ENCODE measurements around the gene CLHC1.

The CLHC1 gene

GRCh38 chr2:55169359-55169758 is 62.7 kb downstream of the CLHC1 start:
- DNase-seq (ENCODE audit: low spot score), result no peak

GRCh38 chr2:55168221-55169154 is 63.6 kb downstream of the CLHC1 start:
- peak; percentile 67 for DNase-seq (ENCODE audit: low spot score)

GRCh38 chr2:55165626-55166025 is 66.5 kb downstream of the CLHC1 start:
- peak; percentile 78 for DNase-seq (ENCODE audit: low spot score)

- no peak for DNase-seq (ENCODE audit: low spot score)
These were observed 67.3 kb downstream of the CLHC1 start for GRCh38 chr2:55164534-55165480.

GRCh38 chr2:55163941-55164390 is 68.1 kb downstream of the CLHC1 start:
- DNase-seq (ENCODE audit: low spot score), result no peak

- DNase-seq (ENCODE audit: low spot score), result peak; percentile 81
These were observed 68.8 kb downstream of the CLHC1 start for GRCh38 chr2:55163274-55163721.

- DNase-seq (ENCODE audit: low spot score), result no peak
These were observed 69.6 kb downstream of the CLHC1 start for GRCh38 chr2:55162284-55163006.

GRCh38 chr2:55161295-55162210 is 70.5 kb downstream of the CLHC1 start:
- DNase-seq (ENCODE audit: low spot score), result no peak

GRCh38 chr2:55160422-55160821 is 71.7 kb downstream of the CLHC1 start:
- no peak for DNase-seq (ENCODE audit: low spot score)

GRCh38 chr2:55159752-55160151 is 72.3 kb downstream of the CLHC1 start:
- no peak for DNase-seq (ENCODE audit: low spot score)

- DNase-seq (ENCODE audit: low spot score), result no peak
These were observed 72.9 kb downstream of the CLHC1 start for GRCh38 chr2:55159037-55159651.

- no peak for DNase-seq (ENCODE audit: low spot score)
These were observed 73.8 kb downstream of the CLHC1 start for GRCh38 chr2:55158111-55158814.

GRCh38 chr2:55157474-55157884 is 74.6 kb downstream of the CLHC1 start:
- DNase-seq (ENCODE audit: low spot score), result peak; percentile 65

GRCh38 chr2:55156984-55157383 is 75.1 kb downstream of the CLHC1 start:
- no peak for DNase-seq (ENCODE audit: low spot score)

GRCh38 chr2:55156326-55156725 is 75.8 kb downstream of the CLHC1 start:
- DNase-seq (ENCODE audit: low spot score), result peak; percentile 39

GRCh38 chr2:55155764-55156281 is 76.3 kb downstream of the CLHC1 start:
- DNase-seq (ENCODE audit: low spot score), result peak; percentile 64

GRCh38 chr2:55155206-55155605 is 76.9 kb downstream of the CLHC1 start:
- no peak for DNase-seq (ENCODE audit: low spot score)

GRCh38 chr2:55154525-55155030 is 77.5 kb downstream of the CLHC1 start:
- no peak for DNase-seq (ENCODE audit: low spot score)
